ENCODE data around the gene PTPN6.

DNA sequence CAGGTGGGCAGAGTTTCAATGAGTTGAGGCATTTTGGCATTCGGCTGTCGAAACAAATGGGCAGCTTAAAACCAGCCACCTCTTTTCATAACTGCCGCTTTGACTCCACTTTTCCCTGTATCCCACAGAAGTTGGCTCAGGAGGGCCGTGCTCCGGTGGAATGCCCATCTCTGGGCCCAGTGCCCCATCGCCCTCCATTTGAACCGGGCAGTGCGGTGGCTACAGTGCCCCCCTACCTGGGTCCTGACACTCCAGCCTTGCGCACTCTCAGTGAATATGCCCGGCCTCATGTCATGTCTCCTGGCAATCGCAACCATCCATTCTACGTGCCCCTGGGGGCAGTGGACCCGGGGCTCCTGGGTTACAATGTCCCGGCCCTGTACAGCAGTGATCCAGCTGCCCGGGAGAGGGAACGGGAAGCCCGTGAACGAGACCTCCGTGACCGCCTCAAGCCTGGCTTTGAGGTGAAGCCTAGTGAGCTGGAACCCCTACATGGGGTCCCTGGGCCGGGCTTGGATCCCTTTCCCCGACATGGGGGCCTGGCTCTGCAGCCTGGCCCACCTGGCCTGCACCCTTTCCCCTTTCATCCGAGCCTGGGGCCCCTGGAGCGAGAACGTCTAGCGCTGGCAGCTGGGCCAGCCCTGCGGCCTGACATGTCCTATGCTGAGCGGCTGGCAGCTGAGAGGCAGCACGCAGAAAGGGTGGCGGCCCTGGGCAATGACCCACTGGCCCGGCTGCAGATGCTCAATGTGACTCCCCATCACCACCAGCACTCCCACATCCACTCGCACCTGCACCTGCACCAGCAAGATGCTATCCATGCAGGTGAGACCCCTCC lies 12.6 kb upstream of the PTPN6 start:
- TF ChIP-seq POLR2AphosphoS5 (IDR thresholded peaks at IDR 0.05; ENCODE audit: low read depth, low read length): peak; percentile 65
- no peak for TF ChIP-seq POLR2A (IDR thresholded peaks at IDR 0.05; ENCODE audit: low read depth, low read length)
- TF ChIP-seq TAF1 (IDR thresholded peaks at IDR 0.05; ENCODE audit: borderline replicate concordance, low read depth, low read length): no peak

Data from GM12892 (cell line).